ENCODE results near the gene PDSS2. TPM values are rescaled to one million over a fixed set of nuclear protein-coding genes. Genes with fewer than 3 reads are reported as not detected.

PDSS2 gene
- total RNA-seq, 1 donor: 12.3 TPM

GRCh38 chr6:107315114-107315513 is 144.2 kb downstream of the PDSS2 start:
- Histone ChIP-seq H3K36me3 (ENCODE audit: insufficient read depth, low read length) (no peaks in the 10 kb centered on the region), H3K4me2 (ENCODE audit: insufficient read depth, low read length) (no peak overlapping the region), H3K4me3 (ENCODE audit: insufficient read depth, low read length) (no peak overlapping the region), H3K79me2 (ENCODE audit: insufficient read depth, low read length) (no peaks in the 10 kb centered on the region), H3K27me3 (ENCODE audit: insufficient read depth, low read length) (no peaks in the 10 kb centered on the region), H3K27ac (ENCODE audit: low read depth, low read length) (no peak overlapping the region), H3K9me3 (ENCODE audit: low read depth, low read length) (no peaks in the 10 kb centered on the region), H4K20me1 (ENCODE audit: insufficient read depth, low read length) (no peaks in the 10 kb centered on the region), H3K4me1 (ENCODE audit: insufficient read depth, low read length) (peaks cover 7% of the 10 kb centered on the region), H2AFZ (ENCODE audit: low read length) (no peak overlapping the region)
- TF ChIP-seq, protein P1, sequence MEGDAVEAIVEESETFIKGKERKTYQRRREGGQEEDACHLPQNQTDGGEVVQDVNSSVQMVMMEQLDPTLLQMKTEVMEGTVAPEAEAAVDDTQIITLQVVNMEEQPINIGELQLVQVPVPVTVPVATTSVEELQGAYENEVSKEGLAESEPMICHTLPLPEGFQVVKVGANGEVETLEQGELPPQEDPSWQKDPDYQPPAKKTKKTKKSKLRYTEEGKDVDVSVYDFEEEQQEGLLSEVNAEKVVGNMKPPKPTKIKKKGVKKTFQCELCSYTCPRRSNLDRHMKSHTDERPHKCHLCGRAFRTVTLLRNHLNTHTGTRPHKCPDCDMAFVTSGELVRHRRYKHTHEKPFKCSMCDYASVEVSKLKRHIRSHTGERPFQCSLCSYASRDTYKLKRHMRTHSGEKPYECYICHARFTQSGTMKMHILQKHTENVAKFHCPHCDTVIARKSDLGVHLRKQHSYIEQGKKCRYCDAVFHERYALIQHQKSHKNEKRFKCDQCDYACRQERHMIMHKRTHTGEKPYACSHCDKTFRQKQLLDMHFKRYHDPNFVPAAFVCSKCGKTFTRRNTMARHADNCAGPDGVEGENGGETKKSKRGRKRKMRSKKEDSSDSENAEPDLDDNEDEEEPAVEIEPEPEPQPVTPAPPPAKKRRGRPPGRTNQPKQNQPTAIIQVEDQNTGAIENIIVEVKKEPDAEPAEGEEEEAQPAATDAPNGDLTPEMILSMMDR (IDR thresholded peaks at IDR 0.05; ENCODE audit: extremely low read depth, low read depth, low read length): no peak
- no peak for DNase-seq (ENCODE audit: insufficient read length, low spot score, missing footprints)

- no peak overlapping the region for H3K27ac ChIP-seq (ENCODE audit: low read depth, low read length)
- H3K9me3 ChIP-seq (ENCODE audit: low read depth, low read length): no peaks in the 10 kb centered on the region
- peaks cover under 1% of the 10 kb centered on the region for H3K4me1 ChIP-seq (ENCODE audit: insufficient read depth, low read length)
- no peaks in the 10 kb centered on the region for H4K20me1 ChIP-seq (ENCODE audit: insufficient read depth, low read length)
- TF ChIP-seq, protein P1 (IDR thresholded peaks at IDR 0.05; ENCODE audit: extremely low read depth, low read depth, low read length): no peak
- no peaks in the 10 kb centered on the region for H3K79me2 ChIP-seq (ENCODE audit: insufficient read depth, low read length)
- no peak overlapping the region for H2AFZ ChIP-seq (ENCODE audit: low read length)
- no peaks in the 10 kb centered on the region for H3K36me3 ChIP-seq (ENCODE audit: insufficient read depth, low read length)
- H3K4me2 ChIP-seq (ENCODE audit: insufficient read depth, low read length): no peak overlapping the region
- H3K27me3 ChIP-seq (ENCODE audit: insufficient read depth, low read length): no peaks in the 10 kb centered on the region
- H3K4me3 ChIP-seq (ENCODE audit: insufficient read depth, low read length): no peak overlapping the region
- DNase-seq (ENCODE audit: insufficient read length, low spot score, missing footprints): no peak
These were observed 144.8 kb downstream of the PDSS2 start for GRCh38 chr6:107314531-107314939.

GRCh38 chr6:107313776-107314175 is 145.6 kb downstream of the PDSS2 start:
- TF ChIP-seq, protein P1 (IDR thresholded peaks at IDR 0.05; ENCODE audit: extremely low read depth, low read depth, low read length): no peak
- no peak overlapping the region for H3K27ac ChIP-seq (ENCODE audit: low read depth, low read length)
- H3K4me1 ChIP-seq (ENCODE audit: insufficient read depth, low read length): no peaks in the 10 kb centered on the region
- H3K36me3 ChIP-seq (ENCODE audit: insufficient read depth, low read length): no peaks in the 10 kb centered on the region
- H3K9me3 ChIP-seq (ENCODE audit: low read depth, low read length): no peaks in the 10 kb centered on the region
- no peak overlapping the region for H3K4me3 ChIP-seq (ENCODE audit: insufficient read depth, low read length)
- H4K20me1 ChIP-seq (ENCODE audit: insufficient read depth, low read length): no peaks in the 10 kb centered on the region
- H3K4me2 ChIP-seq (ENCODE audit: insufficient read depth, low read length): no peak overlapping the region
- H2AFZ ChIP-seq (ENCODE audit: low read length): no peak overlapping the region
- H3K27me3 ChIP-seq (ENCODE audit: insufficient read depth, low read length): no peaks in the 10 kb centered on the region
- no peak for DNase-seq (ENCODE audit: insufficient read length, low spot score, missing footprints)
- H3K79me2 ChIP-seq (ENCODE audit: insufficient read depth, low read length): no peaks in the 10 kb centered on the region

- DNase-seq (ENCODE audit: insufficient read length, low spot score, missing footprints): no peak
- no peaks in the 10 kb centered on the region for H3K36me3 ChIP-seq (ENCODE audit: insufficient read depth, low read length)
- TF ChIP-seq, protein P1 (IDR thresholded peaks at IDR 0.05; ENCODE audit: extremely low read depth, low read depth, low read length): no peak
- no peaks in the 10 kb centered on the region for H3K4me1 ChIP-seq (ENCODE audit: insufficient read depth, low read length)
- no peak overlapping the region for H3K27ac ChIP-seq (ENCODE audit: low read depth, low read length)
- no peaks in the 10 kb centered on the region for H3K79me2 ChIP-seq (ENCODE audit: insufficient read depth, low read length)
- H3K4me2 ChIP-seq (ENCODE audit: insufficient read depth, low read length): no peak overlapping the region
- no peaks in the 10 kb centered on the region for H3K27me3 ChIP-seq (ENCODE audit: insufficient read depth, low read length)
- H2AFZ ChIP-seq (ENCODE audit: low read length): no peak overlapping the region
- H3K4me3 ChIP-seq (ENCODE audit: insufficient read depth, low read length): no peak overlapping the region
- H4K20me1 ChIP-seq (ENCODE audit: insufficient read depth, low read length): no peaks in the 10 kb centered on the region
- no peaks in the 10 kb centered on the region for H3K9me3 ChIP-seq (ENCODE audit: low read depth, low read length)
These were observed 149.0 kb downstream of the PDSS2 start for GRCh38 chr6:107310362-107310761.
